CD4-positive, alpha-beta T cell treated with Interleukin-21 for 1 hour (primary cell): ENCODE data around the gene CISTR.

Experiments used
- DNase-seq: peaks from one replicate; pipeline ENCODE4 v3.0.0-alpha.2; 2020

CISTR gene

DNA sequence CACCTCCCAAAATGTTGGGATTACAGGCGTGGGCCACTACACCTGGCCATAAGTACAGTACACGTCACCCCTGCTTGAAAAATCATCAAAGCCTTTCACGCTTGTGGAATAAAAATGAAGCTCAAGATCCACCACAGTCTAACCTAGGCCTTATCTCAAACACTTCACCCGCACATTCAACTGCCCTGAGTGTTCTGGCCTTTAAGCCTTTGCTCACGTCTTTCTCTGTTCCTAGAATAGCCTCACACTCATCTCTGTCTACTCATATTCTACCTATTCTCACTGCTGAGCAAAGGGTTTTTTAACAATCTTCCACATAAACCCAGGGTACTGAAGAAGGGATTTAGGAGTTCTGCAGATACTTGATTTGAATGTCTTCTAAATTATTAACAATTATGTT is 34.5 kb downstream of the CISTR start:
- no peak for DNase-seq

- DNase-seq: no peak
Observed at GRCh38 chr12:53714004-53714403, 37.8 kb downstream of the CISTR start.

DNA sequence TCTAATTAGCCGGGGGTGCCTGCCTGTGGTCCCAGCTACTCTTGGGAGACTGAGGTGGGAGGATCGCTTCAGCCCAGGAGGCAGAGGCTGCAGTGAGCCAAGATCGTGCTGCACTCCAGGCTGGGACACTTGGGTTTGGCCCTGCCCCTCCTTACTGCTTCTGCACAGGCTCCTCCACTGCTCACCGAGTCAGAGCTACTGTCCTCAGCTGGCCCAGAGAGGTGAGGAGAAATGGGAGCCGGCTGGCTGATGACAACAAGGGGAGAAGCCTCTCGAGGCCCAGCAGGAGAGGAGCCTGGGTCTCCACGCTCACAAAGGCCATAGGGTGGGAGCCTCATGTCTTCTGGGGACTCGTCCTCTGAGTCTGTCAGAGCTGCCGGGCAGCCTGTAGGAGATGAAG is 38.3 kb downstream of the CISTR start:
- no peak for DNase-seq

DNA sequence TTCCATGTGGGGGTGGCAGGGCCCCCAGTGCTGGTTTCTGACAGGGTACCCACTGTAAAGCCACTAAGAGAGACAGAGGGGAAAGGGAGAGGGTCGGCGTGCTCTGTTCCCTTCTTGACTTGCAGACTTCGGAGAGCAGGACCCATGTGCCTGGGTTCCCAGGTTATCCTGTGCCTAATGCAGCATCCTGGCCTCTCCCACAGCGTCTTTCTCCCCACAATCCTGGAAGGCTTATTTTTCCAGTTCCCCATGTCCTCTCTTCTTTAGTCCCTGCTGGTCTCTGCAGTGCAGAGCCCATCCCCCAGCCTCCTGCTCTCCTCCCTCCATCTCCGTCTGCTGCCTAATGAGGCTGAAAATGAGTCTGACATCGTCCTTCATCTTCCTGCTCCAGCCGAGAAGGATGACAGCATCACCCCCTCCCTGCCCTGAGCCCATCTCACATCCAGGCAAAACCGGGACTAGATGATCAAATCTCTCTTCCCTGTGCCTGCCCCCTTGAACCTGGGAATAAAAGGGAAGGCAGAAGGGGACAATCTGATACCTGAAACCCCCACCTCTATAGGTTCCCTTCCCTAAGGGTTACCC is 39.6 kb downstream of the CISTR start:
- DNase-seq: no peak

GRCh38 chr12:53710091-53710490 is 41.7 kb downstream of the CISTR start:
- no peak for DNase-seq

- no peak for DNase-seq
Observed at GRCh38 chr12:53709671-53710070, 42.1 kb downstream of the CISTR start.

GRCh38 chr12:53706080-53706479 is 45.7 kb downstream of the CISTR start:
- DNase-seq: no peak

GRCh38 chr12:53703756-53704155 is 48.0 kb downstream of the CISTR start:
- DNase-seq: no peak

DNA sequence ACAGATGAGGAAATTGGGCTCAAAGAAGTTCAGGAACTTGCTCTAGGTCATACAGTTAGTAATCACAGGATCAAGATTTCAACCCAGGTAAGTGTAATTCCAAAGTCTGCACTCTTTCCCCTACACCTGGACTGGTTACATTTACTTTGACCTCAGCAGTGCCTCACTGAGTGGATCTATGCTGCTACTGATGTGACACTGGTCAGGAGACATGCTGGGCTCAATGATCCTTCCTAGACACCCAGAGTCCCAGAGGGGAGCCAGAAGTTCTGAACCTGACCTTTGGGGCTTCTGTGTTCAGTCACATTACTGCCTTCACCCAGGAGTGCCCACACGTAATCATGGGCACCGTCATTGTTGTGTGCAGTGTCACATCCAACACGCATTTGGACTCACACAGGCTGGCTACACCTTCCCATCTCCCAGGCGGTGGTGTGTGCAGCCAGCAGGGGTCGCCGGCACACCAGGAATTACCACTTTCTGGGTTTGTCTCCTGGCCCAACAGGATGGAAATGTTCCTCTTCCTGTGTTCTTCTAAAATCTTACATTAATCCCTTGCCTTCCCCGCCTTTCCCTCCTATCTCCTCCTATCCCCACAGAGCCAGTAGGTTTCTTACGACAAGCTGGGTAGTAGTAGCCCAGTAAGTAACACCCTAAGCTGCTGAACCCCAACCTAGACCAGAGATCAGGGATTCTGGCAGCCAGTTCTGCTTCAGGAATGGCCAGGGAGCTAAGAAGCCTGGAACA is 50.1 kb downstream of the CISTR start:
- peak; percentile 77 for DNase-seq

DNA sequence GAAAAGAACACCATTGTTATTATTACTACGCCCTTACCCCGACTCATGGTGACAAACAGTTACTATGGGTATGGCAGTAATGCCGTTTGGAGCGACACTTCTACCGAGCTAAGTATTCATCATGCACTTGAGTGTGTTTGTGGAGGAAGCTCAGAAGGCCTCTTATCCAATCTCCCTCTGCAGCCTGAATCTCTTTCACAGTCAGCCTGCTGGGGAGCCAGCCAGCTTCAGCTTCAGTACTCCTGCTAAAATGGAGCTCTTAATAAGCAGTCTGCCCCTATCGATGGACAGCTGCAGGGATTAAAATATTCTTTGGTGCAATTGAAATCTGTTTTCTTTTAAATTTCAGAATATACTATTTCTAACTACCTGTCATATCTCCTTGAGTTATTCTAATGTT is 51.2 kb downstream of the CISTR start:
- DNase-seq: no peak

- DNase-seq: no peak
Observed at GRCh38 chr12:53699678-53700025, 52.1 kb downstream of the CISTR start.

- DNase-seq: no peak
Observed at GRCh38 chr12:53698948-53699677, 52.7 kb downstream of the CISTR start.

DNA sequence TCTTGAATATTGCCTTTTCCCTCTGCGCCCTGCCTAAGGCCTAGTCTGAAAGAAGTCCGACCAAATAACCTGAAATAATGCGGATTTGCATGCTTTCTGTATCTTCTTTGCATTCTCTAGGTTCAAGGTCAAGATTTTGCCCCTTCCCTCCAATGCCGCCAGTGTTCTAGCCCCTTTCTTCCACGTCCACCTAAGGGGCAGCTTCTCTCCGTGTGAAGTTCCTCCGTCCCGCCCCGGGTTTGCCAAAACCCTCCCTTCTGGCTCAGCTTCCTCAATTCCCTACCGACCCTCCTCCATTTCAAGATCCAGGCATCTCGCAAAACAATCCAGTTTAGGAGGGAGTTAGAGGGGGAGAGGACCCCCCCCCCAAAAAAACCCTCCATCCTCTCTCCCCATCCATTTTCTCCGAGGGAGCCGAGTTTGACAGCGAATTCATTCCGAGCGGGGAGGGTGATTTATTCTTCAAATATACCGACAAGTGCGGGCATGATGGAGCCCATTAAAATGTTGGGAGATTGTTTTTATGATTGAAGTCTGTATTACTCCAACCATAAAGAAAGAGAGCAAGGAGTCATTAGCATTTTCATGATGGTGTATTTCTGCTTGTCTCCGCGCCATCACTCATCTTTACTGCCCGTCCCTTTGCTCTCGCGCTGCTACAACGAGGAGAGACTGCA is 55.0 kb downstream of the CISTR start:
- DNase-seq: no peak
